GM04503 (cell line): ENCODE measurements around the gene SERPINB11.
A peak's percentile ranks its signal among the peaks of the same experiment; 100 is the strongest.
"Not testable (repeated sequence)": the region's sequence is repeated elsewhere in the genome, so short reads cannot be mapped to it uniquely, and the experiment has no call there.

ENCODE experiments used
- DNase-seq: peaks from one replicate; pipeline ENCODE4 v3.0.0-alpha.2; 2012; ENCODE audit warnings: low read depth

Gene SERPINB11

GRCh38 chr18:63725682-63726480 is 23.1 kb downstream of the SERPINB11 start:
- no peak for DNase-seq

GRCh38 chr18:63730773-63731172 is 28.0 kb downstream of the SERPINB11 start:
- DNase-seq, result no peak

GRCh38 chr18:63731215-63731614 is 28.5 kb downstream of the SERPINB11 start:
- no peak for DNase-seq

GRCh38 chr18:63736876-63737275 is 34.1 kb downstream of the SERPINB11 start:
- no peak for DNase-seq

GRCh38 chr18:63741769-63742168 is 39.0 kb downstream of the SERPINB11 start:
- DNase-seq, result no peak

- DNase-seq, result no peak
Measured at GRCh38 chr18:63747006-63747405, 44.2 kb downstream of the SERPINB11 start.

GRCh38 chr18:63749489-63749888 is 46.7 kb downstream of the SERPINB11 start:
- no peak for DNase-seq

GRCh38 chr18:63752636-63753035 is 49.9 kb downstream of the SERPINB11 start:
- DNase-seq, result no peak

- DNase-seq, result no peak
Measured at GRCh38 chr18:63753676-63754075, 50.9 kb downstream of the SERPINB11 start.

GRCh38 chr18:63757541-63757940 is 54.8 kb downstream of the SERPINB11 start:
- DNase-seq, result no peak

GRCh38 chr18:63758615-63759240 is 56.0 kb downstream of the SERPINB11 start:
- no peak for DNase-seq

GRCh38 chr18:63759786-63760185 is 57.0 kb downstream of the SERPINB11 start:
- DNase-seq, result not testable (repeated sequence)

GRCh38 chr18:63762518-63762917 is 59.8 kb downstream of the SERPINB11 start:
- peak; percentile 71 for DNase-seq

- DNase-seq, result no peak
Measured at GRCh38 chr18:63763831-63764600, 61.3 kb downstream of the SERPINB11 start.

GRCh38 chr18:63765837-63766236 is 63.1 kb downstream of the SERPINB11 start:
- no peak for DNase-seq
